GM18868 (cell line): ENCODE results near the gene SYN1.
"Not testable (repeated sequence)": the region's sequence is repeated elsewhere in the genome, so short reads cannot be mapped to it uniquely, and the experiment has no call there.

Source experiments
- ATAC-seq: cut with Tn5 transposase; IDR thresholded peaks from one replicate; pipeline ENCODE4 v1.9.1; 2021; ENCODE audit warnings: mild to moderate bottlenecking, moderate library complexity; ENCODE audit not compliant: unreplicated experiment

Gene SYN1

GRCh38 chrX:47619486-47620302 lies at the start of gene SYN1:
Gene SYN1 (minus strand): TSS chrX:47619857. CDS start chrX:47619728, 129 bp downstream.
- ATAC-seq, result peak; percentile 74

- not testable (repeated sequence) for ATAC-seq
Measured at GRCh38 chrX:47665797-47666196, 46.1 kb upstream of the SYN1 start.

- no peak for ATAC-seq
Measured at GRCh38 chrX:47664737-47665136, 45.1 kb upstream of the SYN1 start.

DNA sequence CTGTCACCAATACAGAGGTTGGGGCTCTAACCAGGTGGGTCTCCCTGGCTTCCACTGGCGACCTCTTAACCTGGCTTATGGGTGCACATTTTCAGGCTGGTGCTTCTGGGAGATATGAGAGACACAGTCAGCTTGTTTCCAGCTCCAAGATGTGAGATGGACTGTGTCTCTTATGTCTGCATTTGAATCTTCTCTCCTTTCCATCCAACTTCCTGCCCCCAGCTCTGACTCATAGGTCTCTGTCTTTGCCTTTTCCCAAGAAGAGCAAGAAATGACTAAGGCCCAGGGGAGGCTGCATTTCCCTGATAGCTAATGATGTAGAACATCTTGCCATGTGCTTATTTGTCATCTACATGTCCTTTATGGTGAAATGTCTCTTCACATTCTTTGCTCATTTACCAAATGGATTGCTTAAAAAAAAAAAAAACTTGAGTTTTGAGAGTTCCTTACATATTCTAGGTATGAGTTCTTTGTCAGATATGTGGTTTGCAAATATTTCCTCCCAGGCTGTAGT lies 42.5 kb upstream of the SYN1 start:
- ATAC-seq, result no peak

GRCh38 chrX:47661539-47661938 lies 41.9 kb upstream of the SYN1 start:
- ATAC-seq, result no peak

DNA sequence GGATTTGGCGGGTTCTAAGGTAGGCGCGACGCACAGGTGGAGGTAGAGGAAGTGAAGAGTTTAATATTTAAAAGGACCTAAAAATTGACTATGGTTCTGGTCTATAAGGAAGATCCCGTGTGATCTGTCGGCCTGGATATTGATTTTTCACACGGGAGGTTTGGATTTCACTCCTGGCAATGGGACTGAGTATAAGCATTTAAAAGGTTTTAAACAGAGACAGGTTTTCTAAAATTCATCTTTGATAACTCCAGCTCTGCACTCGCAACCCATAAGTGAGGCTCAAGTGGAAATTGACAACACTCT lies 39.7 kb upstream of the SYN1 start:
- no peak for ATAC-seq

GRCh38 chrX:47658684-47659420 lies 39.2 kb upstream of the SYN1 start, which contains the start of gene UXT:
Gene UXT (minus strand): TSS chrX:47659180. CDS start chrX:47658927, 253 bp downstream.
- peak; percentile 84 for ATAC-seq

DNA sequence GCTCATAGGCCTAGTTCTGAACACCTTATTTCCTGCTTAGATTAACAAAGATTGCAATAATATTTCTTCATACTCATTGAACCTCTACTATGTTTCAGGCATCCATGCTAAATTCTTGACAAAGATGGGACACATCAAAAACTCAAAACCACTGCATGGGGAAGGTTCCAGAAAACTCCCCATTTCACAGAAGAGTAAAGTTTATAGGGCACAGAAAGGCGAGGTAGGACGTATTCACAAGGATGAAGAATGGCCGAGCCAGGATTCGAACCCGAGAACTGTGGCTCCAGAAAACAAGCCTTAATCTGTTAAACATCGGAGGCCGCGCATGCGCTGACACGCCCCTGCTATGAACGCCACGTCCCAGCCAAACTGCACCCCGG lies 38.6 kb upstream of the SYN1 start:
- ATAC-seq, result no peak

- no peak for ATAC-seq
Measured at GRCh38 chrX:47651043-47651905, 31.6 kb upstream of the SYN1 start.

GRCh38 chrX:47650164-47651042 lies 30.7 kb upstream of the SYN1 start, which contains the start of gene ELK1:
Gene ELK1 (minus strand): TSS chrX:47650563. CDS start chrX:47641441, 9,122 bp downstream.
- peak; percentile 86 for ATAC-seq

DNA sequence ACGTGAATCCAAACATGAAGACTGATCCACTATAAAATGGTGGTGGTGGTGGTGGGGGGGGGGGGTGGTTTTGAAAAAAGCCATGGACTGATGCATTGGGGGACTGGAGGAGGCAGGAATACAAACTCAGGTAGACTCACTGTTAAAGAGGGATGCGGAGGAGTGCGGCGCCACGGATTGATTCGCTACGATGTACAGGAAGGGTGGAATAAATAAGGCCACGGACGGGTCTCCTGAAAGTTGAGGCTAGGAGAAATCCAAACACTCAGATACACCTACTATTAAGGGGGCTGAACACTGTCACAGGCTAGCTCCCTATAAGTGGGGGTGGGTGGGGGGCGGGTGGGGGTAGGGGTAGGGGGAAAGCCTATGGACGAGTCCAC lies 30.1 kb upstream of the SYN1 start:
- ATAC-seq, result no peak

DNA sequence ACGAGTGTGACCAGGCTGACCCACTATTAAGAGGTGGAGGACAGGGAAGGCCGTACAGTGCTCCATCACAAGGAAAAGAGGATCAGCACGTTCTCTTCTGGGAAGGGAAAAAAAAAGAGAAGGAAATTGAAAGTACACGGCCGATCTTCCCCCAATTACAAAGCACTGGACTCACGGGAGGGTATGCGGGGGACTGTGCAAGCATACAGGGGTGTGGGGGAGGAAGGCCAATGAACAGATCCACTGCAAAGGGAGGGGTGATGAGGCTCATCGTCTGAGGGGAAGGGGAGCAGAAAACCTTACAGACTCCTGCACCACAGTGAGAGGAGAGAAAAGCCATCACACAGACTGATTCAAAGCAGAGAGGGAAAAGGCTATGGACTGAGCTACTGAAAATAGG lies 29.6 kb upstream of the SYN1 start:
- no peak for ATAC-seq

DNA sequence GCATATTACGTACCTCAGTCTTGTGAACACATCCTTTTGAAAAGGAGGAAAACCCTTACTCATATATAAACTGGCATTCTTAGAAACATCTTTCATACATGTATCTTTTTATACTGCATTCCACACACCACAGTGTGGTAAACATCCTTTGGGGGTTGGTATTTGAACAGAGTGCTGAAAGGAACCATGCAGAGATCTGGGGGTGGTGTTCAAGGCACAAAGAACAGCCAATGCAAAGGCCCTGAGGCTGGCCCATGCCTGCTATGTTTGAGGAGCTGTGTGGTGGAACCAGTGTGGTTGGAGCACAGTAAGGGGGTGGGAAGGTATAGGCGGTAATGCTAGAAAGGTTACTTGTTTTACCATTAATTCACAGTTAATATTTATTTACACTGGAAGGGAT lies 28.7 kb upstream of the SYN1 start:
- no peak for ATAC-seq

DNA sequence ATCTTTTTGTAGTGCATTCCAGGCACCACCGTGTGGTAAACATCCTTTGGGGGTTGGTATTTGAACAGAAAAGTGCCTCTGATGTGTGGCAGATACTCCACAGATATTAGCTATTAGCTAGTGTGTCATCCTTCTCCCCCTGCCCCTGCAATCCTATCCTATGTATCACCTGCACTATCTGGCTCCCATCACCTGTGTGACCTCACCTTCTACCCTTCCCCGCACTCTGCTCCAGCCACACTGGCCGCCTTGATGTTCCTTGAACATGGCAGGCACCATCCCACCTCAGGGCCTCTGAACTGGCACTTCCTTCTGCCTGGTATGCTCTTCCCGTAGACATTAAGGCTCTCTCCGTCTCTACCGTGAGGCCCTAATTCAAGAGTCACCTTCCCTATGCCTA lies 27.0 kb upstream of the SYN1 start:
- ATAC-seq, result no peak

GRCh38 chrX:47645530-47645929 lies 25.9 kb upstream of the SYN1 start:
- ATAC-seq, result no peak

- no peak for ATAC-seq
Measured at GRCh38 chrX:47644557-47645091, 25.0 kb upstream of the SYN1 start.

- ATAC-seq, result no peak
Measured at GRCh38 chrX:47643926-47644325, 24.3 kb upstream of the SYN1 start.

DNA sequence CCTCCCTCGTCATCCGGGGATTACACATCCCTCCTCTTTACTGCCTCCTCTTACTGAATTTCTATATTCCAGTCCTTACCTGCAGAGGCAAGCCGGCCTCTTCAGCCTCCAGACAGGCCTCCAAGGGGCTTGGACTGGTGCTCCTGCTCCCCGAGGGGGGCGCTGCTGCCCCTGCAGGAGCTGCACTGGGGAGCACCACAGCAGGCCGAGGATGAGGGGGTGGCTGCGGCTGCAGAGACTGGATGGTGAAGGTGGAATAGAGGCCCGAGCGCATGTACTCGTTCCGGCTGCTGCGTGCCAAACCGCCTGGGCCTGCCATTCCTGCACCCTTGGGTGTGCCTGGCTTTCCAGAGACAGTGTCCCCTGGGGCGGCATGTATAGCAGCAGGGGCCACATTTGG lies 19.2 kb upstream of the SYN1 start:
- ATAC-seq, result no peak

DNA sequence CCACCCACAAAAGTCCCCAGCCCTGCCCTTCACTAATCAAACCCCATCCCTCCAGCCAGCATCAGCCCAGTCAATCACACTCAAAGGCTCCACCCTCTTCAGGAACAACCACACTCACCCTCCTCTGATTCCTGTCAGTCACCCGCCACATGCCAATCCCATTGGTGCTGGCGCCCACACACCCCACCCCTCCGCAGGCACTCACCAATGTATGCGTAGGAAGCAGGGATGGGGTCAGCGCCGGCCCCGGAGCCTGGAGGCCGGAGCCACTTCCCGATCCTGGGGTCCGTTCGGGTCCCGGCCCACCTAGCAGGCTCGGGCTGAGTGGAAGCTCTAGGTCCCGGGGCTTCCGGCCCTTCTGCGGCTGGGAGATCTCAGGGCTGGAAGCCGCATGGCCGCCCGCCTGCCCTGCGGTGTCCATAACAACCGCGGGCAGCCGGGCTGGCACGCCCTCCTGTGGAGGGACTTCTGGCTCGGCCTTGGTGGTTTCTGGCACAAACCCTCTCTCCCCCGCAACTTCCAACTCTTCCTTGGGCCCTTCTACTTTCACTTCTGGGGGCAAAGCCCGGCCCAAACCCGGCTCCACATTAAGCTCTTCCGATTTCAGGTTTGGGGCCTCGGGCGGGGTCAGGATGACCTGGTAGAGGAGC lies 18.0 kb upstream of the SYN1 start:
- peak; percentile 94 for ATAC-seq
